IPS-18a (cell line): ENCODE results near the gene TAF1.

Experiments
- H3K27ac ChIP-seq: one replicate; pipeline ENCODE4 v1.5.1; 2013; ENCODE audit warnings: low read length
- H3K27me3 ChIP-seq: one replicate; pipeline ENCODE4 v1.6.1; 2013; ENCODE audit warnings: mild to moderate bottlenecking, low read length; ENCODE audit not compliant: control insufficient read depth, insufficient read depth
- H3K36me3 ChIP-seq: one replicate; pipeline ENCODE4 v1.6.1; 2013; ENCODE audit warnings: low read depth, low read length; ENCODE audit not compliant: control insufficient read depth
- H3K4me1 ChIP-seq: one replicate; pipeline ENCODE4 v1.6.1; 2013; ENCODE audit warnings: low read depth, low read length; ENCODE audit not compliant: control insufficient read depth
- H3K4me3 ChIP-seq: one replicate; pipeline ENCODE4 v1.5.1; 2013; ENCODE audit warnings: low read length
- H3K9ac ChIP-seq: one replicate; pipeline ENCODE4 v1.6.1; 2013; ENCODE audit warnings: mild to moderate bottlenecking, low read length, moderate library complexity
- H3K9me3 ChIP-seq: one replicate; pipeline ENCODE4 v1.6.1; 2013; ENCODE audit warnings: low read depth, low read length; ENCODE audit not compliant: control insufficient read depth

Gene TAF1

GRCh38 chrX:71514367-71515037 lies 148.3 kb downstream of the TAF1 start:
- H3K27ac ChIP-seq, result no peak overlapping the region
- H3K36me3 ChIP-seq, result no peaks in the 10 kb centered on the region

DNA sequence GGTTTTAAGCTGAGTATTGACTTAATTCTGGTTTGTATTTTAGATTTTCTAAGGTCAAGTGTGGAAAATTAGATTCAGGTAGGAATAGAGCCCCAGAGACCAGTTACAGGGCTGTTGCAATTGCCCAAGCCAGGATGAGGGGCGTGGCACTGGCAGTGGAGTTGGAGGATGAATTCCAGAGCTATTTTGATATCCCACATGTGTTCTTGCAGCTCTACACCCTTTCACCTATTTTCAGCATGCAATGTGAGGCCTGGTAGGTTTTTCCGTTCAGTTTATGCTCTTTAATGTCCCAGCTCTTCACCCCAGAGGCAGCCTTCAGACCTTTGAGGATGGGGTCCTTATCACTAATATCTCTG lies 148.9 kb downstream of the TAF1 start:
- Histone ChIP-seq H3K9me3 (peaks cover 13% of the 10 kb centered on the region), H3K4me3 (no peak overlapping the region), H3K27me3 (no peaks in the 10 kb centered on the region), H3K4me1 (no peaks in the 10 kb centered on the region), H3K36me3 (no peaks in the 10 kb centered on the region), H3K27ac (no peak overlapping the region), H3K9ac (no peak overlapping the region)

More at GRCh38 chrX:71514367-71515037, 148.3 kb downstream of the TAF1 start:
- no peaks in the 10 kb centered on the region for H3K4me1 ChIP-seq
- no peaks in the 10 kb centered on the region for H3K27me3 ChIP-seq
- H3K9me3 ChIP-seq, result peaks cover 13% of the 10 kb centered on the region
- no peak overlapping the region for H3K4me3 ChIP-seq
- H3K9ac ChIP-seq, result no peak overlapping the region
